Activated naive CD8-positive, alpha-beta T cell treated with anti-CD3 and anti-CD28 coated beads, Interleukin-2, amount 50 U/mL, for 16 hours (primary cell): ENCODE measurements around the gene NUP42.
A peak's percentile ranks its signal among the peaks of the same experiment; 100 is the strongest.
"Not testable (repeated sequence)": the region's sequence is repeated elsewhere in the genome, so short reads cannot be mapped to it uniquely, and the experiment has no call there.

ENCODE experiments used
- DNase-seq: peaks from one replicate; pipeline ENCODE4 v3.0.0-alpha.2; 2020; ENCODE audit warnings: low read depth, low spot score

NUP42 gene

DNA sequence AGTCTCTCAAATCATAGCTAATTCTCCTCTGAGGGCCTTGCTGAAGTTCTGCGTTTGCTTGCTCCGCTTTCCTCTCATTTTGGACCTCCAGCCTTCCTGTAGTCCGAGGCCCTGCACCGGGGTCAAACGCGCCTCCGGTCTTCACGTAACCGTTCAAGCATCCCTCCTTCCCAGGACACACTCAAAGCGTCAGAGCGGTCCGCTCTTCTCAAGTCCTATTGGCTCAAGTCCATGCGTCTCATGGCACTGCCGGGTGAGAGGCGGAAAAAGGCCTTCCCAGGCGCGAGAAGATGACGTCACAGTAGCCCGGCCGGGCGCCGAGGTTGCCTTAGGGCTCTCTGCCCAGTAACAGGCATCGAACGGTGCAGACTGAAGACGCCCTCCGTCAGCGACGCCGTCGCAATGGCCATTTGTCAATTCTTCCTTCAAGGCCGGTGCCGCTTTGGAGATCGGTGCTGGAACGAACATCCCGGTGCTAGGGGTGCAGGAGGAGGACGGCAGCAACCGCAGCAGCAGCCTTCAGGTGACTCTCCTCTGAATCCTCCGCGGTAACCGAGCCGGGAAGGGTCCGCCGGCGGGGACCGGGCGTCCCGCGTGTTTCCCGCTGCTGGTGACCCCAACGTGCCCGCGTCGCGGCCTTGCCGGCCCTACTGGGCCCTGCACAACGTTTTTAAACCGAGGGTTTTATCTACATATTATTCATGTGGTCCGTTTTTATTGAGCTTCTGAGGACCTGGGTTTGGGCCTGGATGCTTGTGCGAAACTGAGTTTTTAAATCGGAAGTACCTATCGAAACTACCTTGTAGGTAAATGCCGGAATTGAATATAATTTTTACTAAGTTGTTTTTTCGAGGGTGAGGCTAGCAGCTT, at the start of gene NUP42:
Gene NUP42 (plus strand): TSS at position 365 of the 870 bp plus-strand sequence. CDS start 38 bp downstream, at position 403.
- DNase-seq, result peak; percentile 92

DNA sequence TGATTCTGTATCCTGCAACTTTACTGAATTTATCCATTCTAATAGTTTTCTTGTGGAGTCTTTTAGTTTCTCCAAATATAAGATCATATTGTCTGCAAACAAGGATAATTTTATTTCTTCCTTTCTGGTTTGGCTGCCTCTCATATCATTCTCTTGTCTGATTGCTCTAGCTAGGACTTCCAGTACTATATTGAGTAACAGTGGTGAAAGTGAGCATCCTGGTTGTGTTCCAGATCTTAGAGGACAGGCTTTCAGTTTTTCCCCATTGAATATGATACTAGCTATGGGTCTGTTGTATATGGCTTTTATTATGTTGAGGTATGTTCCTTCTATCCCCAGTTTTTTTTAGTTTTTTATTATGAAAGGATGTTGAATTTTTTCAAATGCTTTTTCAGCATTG, 48.1 kb upstream of the NUP42 start:
- no peak for DNase-seq

- no peak for DNase-seq
Measured at GRCh38 chr7:23135755-23136154, 46.1 kb upstream of the NUP42 start.

- DNase-seq, result no peak
Measured at GRCh38 chr7:23136216-23136615, 45.6 kb upstream of the NUP42 start.

DNA sequence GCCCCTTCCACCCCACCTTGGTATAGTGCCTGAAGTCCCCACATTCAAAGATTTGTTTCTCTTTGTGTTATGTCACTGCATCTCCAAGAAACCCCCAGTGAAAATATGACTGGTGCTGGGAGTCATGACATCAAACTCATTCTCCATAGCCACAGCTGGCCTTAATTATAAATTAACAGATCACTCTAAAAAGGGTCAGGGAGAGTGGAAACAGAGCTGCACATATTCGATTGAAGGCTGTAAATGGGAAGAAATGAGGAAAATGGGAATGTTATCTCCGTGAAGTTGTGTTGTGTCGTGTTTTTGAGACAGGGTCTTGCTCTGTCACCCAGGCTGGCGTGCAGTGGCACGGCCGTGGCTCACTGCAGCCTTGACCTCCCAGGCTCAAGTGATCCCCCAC, 24.2 kb upstream of the NUP42 start:
- DNase-seq, result no peak

- no peak for DNase-seq
Measured at GRCh38 chr7:23158546-23158945, 23.3 kb upstream of the NUP42 start.

DNA sequence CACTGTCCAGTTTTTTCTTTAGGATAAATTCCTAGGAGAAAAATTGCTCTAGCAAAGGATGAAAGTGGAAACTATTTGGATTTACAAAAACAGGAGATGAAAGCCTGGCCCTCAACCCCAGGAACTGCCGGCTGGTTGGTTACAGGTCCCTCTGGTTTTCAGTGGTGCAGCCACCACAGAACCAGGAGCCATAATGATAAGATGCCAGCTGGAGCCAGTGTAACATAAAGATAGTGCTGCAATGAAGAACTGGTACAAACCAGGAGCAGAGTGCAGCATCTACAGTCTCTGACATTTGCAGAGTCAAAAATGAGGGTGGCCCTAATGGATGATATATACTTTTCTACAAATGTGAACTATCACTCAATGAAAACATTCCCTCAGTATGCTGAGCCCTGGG, 20.4 kb upstream of the NUP42 start:
- no peak for DNase-seq

DNA sequence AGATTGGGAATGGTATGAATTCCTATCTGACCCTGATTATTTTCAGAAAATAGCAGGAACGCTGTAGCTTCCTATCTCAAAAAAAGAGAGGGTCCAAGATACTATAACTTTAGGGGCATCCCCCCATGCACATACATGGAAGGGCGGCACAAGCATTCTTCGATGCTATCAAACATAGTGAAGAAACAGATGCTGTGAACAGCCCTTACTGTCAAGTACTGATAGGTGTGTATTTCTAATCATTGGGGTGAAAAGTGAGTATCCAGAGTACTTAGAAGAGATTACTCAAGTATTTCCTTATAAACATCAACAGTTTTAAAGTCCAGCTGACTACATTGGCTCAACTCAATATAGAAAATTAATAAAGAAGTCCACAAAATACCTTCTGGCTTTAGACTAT, 17.0 kb upstream of the NUP42 start:
- DNase-seq, result no peak

GRCh38 chr7:23165316-23165715, 16.5 kb upstream of the NUP42 start:
- no peak for DNase-seq

DNA sequence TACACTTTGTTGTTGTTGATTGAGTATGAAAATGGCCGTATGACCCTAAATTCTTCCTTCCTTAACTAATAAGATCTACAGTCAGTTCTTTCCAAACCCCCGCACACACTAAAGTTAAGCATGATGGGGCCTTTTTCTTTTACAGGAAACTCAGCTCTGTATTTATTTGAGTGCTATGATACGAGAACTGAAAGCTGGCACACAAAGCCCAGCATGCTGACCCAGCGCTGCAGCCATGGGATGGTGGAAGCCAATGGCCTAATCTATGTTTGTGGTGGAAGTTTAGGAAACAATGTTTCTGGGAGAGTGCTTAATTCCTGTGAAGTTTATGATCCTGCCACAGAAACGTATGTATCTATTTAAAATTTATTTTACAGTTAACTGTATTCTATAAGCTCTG, 14.2 kb upstream of the NUP42 start:
- DNase-seq, result no peak

DNA sequence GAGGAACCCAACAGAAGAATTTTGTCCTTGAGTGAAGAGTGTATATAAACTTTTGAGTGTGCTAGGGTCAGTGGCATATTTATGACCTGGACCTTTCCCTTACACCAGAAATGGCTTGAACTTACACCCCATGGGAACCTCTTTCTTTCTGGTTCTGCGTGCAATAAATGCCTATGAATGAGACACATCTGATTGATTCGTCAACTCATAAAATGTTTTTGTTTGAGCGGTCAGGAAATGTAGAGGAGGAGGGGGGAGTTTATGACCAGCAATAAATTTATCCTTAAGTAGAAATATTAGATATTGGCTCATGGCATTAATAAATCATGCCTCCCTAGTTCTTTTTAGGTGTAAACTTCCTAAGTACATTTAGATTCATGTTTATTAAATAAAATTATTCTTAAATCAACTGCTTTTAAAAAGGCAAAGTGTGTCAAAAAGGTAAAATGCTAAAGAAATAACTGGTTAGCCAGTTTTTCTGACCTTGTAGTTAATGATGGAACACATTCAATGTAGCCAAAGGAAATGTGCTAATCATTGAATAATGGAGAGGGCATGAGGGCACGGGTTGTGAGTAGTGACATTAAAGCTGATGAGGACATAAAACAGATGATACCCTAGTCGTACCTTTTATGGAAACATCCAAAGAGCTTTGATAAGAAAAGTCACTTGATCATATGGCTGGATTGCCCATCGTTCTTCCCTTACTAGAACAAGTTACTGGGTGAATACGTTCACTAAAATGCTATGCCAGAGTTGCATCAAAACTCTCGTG, 13.6 kb upstream of the NUP42 start:
- DNase-seq, result no peak

GRCh38 chr7:23175938-23176337, 5.9 kb upstream of the NUP42 start:
- DNase-seq, result no peak

GRCh38 chr7:23183279-23184012, 1.6 kb downstream of the NUP42 start:
- no peak for DNase-seq

- DNase-seq, result no peak
Measured at GRCh38 chr7:23184291-23184690, 2.4 kb downstream of the NUP42 start.

DNA sequence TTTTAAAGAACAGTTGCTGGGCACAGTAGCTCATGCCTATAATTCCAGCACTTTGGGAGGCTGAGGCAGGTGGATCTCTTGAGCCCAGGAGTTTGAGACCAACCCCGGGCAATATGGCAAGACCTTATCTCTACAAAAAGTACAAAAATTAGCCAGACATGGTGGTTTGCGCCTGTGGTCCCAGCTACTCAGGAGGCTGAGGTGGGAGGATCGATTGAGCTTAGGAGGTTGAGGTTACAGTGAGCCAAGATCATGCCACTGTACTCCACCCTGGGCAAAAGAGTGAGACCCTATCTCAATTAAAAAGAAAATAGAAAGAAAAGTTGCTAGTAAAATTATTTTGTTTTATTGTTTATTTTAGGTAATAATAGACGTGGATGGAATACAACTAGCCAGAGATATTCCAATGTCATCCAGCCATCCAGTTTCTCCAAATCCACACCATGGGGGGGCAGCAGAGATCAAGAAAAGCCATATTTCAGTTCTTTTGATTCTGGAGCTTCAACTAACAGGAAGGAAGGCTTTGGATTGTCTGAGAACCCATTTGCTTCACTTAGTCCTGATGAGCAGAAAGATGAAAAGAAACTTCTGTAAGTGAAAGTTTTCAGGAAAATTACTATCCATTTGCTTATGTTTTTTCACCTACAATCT, 3.0 kb downstream of the NUP42 start:
- DNase-seq, result no peak

GRCh38 chr7:23185980-23186379, 4.1 kb downstream of the NUP42 start:
- DNase-seq, result no peak

- DNase-seq, result no peak
Measured at GRCh38 chr7:23191022-23191421, 9.2 kb downstream of the NUP42 start.

DNA sequence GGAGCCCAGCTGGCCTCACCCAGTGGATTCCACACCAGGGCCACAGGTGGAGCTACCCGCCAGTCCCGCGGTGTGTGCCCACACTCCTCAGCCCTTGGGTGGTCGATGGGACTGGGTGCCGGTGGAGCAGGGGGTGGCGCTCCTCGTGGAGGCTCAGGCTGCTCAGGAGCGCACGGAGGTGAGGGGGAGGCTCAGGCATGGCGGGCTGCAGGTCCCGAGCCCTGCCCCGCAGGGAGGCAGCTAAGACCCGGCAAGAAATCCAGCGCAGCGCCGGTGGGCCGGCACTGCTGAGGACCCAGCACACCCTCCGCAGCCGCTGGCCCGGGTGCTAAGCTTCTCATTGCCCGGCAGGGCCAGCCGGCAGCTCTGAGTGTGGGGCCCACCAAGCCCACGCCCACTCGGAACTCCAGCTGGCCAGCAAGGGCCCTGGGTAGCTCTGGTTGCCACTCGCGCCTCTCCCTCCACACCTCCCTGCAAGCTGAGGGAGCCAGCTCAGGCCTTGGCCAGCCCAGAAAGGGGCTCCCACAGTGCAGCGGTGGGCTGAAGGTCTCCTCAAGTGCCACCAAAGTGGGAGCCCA, 11.9 kb downstream of the NUP42 start:
- not testable (repeated sequence) for DNase-seq

GRCh38 chr7:23196306-23196705, 14.5 kb downstream of the NUP42 start:
- no peak for DNase-seq

DNA sequence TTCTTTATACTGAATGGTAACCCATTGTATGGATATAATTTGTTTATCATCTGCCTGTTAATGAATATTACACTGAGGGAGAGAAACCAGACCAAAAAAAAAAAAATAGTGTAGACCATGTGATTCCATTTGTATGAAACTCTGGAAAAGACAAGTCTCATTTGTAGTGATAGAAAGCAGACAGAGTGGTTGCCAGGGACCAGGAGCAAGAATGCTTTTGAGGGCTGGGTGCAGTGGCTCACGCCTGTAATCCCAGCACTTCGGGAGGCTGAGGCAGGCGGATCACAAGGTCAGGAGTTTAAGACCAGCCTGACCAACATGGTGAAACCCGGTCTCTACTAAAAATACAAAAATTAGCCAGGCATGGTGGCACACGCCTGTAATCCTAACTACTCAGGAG, 15.9 kb downstream of the NUP42 start:
- DNase-seq, result not testable (repeated sequence)

- DNase-seq, result no peak
Measured at GRCh38 chr7:23200331-23200730, 18.5 kb downstream of the NUP42 start.
